Stimulated activated effector memory CD8-positive, alpha-beta T cell treated with anti-CD3 and anti-CD28 coated beads, Interleukin-12 subunit alpha, Interleukin-12 subunit beta, amount 100 ng/mL, for 72 hours (primary cell): Measurements from ENCODE around the gene CSNK2A2.

Experiments used
- ATAC-seq: fragments of 150-1000 bp; cut with Tn5 transposase; 2 replicates; pipeline ENCODE4 v1.10.0; 2021
- DNase-seq, 2 donors: peaks; one replicate each; pipeline ENCODE4 v3.0.0; 2021 to 2022; ENCODE audit warnings: low spot score in 2 of 2
- H3K27ac Mint-ChIP-seq: one replicate; pipeline ENCODE4 v1.8.0; 2022; ENCODE audit warnings: mild to moderate bottlenecking, mixed read lengths
- H3K36me3 Mint-ChIP-seq: one replicate; pipeline ENCODE4 v1.8.0; 2022; ENCODE audit warnings: mild to moderate bottlenecking, mixed read lengths
- H3K4me1 Mint-ChIP-seq: one replicate; pipeline ENCODE4 v1.8.0; 2022; ENCODE audit warnings: mixed read lengths
- H3K4me3 Mint-ChIP-seq: one replicate; pipeline ENCODE4 v1.8.0; 2022; ENCODE audit warnings: mild to moderate bottlenecking, mixed read lengths
- H3K9me3 Mint-ChIP-seq: one replicate; pipeline ENCODE4 v1.8.0; 2022; ENCODE audit warnings: mixed read lengths

The CSNK2A2 gene

GRCh38 chr16:58211846-58212245, 13.9 kb upstream of the CSNK2A2 start:
- Mint-ChIP-seq H3K9me3 (no peaks in the 10 kb centered on the region), H3K36me3 (no peaks in the 10 kb centered on the region), H3K4me3 (no peak overlapping the region), H3K27ac (no peak overlapping the region), H3K4me1 (no peaks in the 10 kb centered on the region)
- no peak for ATAC-seq
- no peak for DNase-seq

GRCh38 chr16:58211245-58211644, 13.3 kb upstream of the CSNK2A2 start:
- Mint-ChIP-seq H3K9me3 (no peaks in the 10 kb centered on the region), H3K4me3 (no peak overlapping the region), H3K27ac (no peak overlapping the region), H3K4me1 (no peaks in the 10 kb centered on the region), H3K36me3 (no peaks in the 10 kb centered on the region)
- no peak for ATAC-seq
- DNase-seq, result no peak

- DNase-seq, result no peak
- Mint-ChIP-seq H3K36me3 (no peaks in the 10 kb centered on the region), H3K4me1 (no peaks in the 10 kb centered on the region), H3K27ac (no peak overlapping the region), H3K9me3 (no peaks in the 10 kb centered on the region), H3K4me3 (no peak overlapping the region)
- no peak for ATAC-seq
Observed at GRCh38 chr16:58205276-58206036, 7.5 kb upstream of the CSNK2A2 start.

DNA sequence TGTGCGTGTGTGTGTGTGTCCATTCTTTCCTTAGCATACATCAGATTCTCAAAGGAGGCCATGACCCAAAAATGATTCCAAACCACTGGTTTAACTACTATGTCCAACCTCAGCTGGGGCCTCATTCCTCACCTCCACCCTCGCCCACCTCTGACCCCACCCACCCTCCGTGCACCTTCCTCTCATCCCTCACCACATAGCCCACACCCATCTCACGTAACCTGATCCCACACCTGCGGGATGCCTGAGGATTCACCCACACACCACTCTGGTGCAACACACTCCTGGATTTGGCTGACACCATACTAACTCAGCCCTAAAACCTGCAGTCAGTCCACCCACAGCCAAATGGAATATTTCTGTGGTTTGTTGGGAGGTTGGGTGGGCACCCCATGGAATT, 3.3 kb upstream of the CSNK2A2 start:
- Mint-ChIP-seq H3K9me3 (no peaks in the 10 kb centered on the region), H3K4me3 (no peak overlapping the region), H3K36me3 (peaks cover 12% of the 10 kb centered on the region), H3K27ac (no peak overlapping the region), H3K4me1 (peaks cover 20% of the 10 kb centered on the region)
- no peak for DNase-seq
- ATAC-seq, result no peak

GRCh38 chr16:58200004-58200797, 2.3 kb upstream of the CSNK2A2 start:
- Mint-ChIP-seq H3K4me1 (peaks cover 30% of the 10 kb centered on the region), H3K9me3 (no peaks in the 10 kb centered on the region), H3K4me3 (no peak overlapping the region), H3K36me3 (peaks cover 21% of the 10 kb centered on the region), H3K27ac (no peak overlapping the region)
- DNase-seq (no peak), ATAC-seq (no peak)

GRCh38 chr16:58198803-58199411, 1.0 kb upstream of the CSNK2A2 start:
- ATAC-seq (no peak), DNase-seq (no peak)
- Mint-ChIP-seq H3K27ac (peak overlapping the region; percentile 79), H3K36me3 (peaks cover 34% of the 10 kb centered on the region), H3K4me1 (peaks cover 31% of the 10 kb centered on the region), H3K9me3 (no peaks in the 10 kb centered on the region), H3K4me3 (peak overlapping the region; percentile 71)

- H3K36me3 Mint-ChIP-seq, result peaks cover 49% of the 10 kb centered on the region
- ATAC-seq (peak; percentile 62), DNase-seq (peak; percentile 8 to 52)
- H3K27ac Mint-ChIP-seq, result peak overlapping the region; percentile 92
- no peaks in the 10 kb centered on the region for H3K9me3 Mint-ChIP-seq
- peak overlapping the region; percentile 85 for H3K4me3 Mint-ChIP-seq
- H3K4me1 Mint-ChIP-seq, result peaks cover 39% of the 10 kb centered on the region
Observed at GRCh38 chr16:58197314-58198012, 443 bp downstream of the CSNK2A2 start.

DNA sequence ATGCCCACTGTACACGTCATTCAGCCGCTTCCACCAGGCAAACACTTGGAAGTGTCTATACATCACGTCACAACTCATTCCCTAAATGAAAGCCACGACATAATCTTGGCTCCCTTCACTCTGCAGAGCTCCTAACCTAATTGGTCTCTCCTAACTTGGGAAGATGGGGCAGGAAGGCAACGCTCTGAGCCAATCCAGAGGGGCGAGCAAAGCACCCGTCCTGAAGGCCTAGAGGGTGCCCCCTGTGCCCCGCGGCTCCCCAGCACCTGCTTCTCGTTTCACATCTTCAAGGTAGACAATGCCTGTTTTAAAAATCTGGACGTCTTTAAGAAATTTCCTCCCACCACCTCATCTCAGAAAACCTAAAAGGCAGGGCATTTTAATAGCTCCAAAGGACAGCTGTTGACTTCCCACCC, 1.0 kb downstream of the CSNK2A2 start:
- peaks cover 54% of the 10 kb centered on the region for H3K36me3 Mint-ChIP-seq
- peak overlapping the region; percentile 85 for H3K4me3 Mint-ChIP-seq
- H3K27ac Mint-ChIP-seq, result peak overlapping the region; percentile 92
- no peak for ATAC-seq
- H3K9me3 Mint-ChIP-seq, result no peaks in the 10 kb centered on the region
- H3K4me1 Mint-ChIP-seq, result peaks cover 44% of the 10 kb centered on the region
- no peak for DNase-seq

GRCh38 chr16:58195771-58196170, 2.1 kb downstream of the CSNK2A2 start:
- Mint-ChIP-seq H3K27ac (no peak overlapping the region), H3K36me3 (peaks cover 66% of the 10 kb centered on the region), H3K4me3 (peak overlapping the region; percentile 85), H3K4me1 (peaks cover 54% of the 10 kb centered on the region), H3K9me3 (no peaks in the 10 kb centered on the region)
- no peak for ATAC-seq
- DNase-seq, result no peak

DNA sequence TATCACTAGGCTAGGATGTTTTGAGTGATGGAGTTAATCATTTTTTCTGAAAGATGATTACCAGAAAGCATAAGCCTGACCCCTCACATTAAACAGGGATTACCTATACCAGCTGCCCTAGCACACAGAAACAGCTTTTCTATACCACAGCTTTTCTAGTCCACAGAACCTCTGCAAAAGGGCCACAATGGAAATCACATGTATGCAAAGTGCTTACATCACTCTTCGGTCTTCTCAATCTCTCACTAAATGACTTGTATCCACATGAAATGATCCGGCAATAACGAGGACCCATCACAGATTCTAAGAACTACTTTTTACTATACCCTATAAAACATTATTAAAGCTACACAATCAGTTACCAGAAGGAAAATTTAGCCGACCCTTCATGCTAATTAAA, 2.6 kb downstream of the CSNK2A2 start:
- Mint-ChIP-seq H3K36me3 (peaks cover 70% of the 10 kb centered on the region), H3K27ac (no peak overlapping the region), H3K9me3 (no peaks in the 10 kb centered on the region), H3K4me1 (peaks cover 58% of the 10 kb centered on the region), H3K4me3 (no peak overlapping the region)
- ATAC-seq (no peak), DNase-seq (no peak)

DNA sequence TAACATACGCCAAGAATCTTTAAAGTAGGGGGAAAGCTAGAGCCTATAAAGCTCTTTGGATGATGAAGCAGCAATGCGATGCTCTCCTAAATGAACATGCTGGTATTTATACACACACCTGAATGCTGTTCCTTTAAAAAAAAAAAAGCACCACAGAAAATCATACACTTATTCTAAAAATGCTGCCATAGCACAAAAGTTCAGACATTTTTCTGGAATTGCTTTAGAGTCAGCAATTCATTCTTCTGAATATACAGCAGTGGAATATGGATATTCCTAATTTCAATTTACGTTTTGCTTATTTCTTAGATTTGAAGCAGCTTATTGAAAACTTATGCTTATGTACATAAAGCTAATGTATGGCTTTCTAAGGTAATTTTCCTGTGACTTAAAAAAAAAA, 3.1 kb downstream of the CSNK2A2 start:
- no peak for ATAC-seq
- H3K4me1 Mint-ChIP-seq, result peaks cover 58% of the 10 kb centered on the region
- no peak overlapping the region for H3K4me3 Mint-ChIP-seq

GRCh38 chr16:58187665-58188421, 10.1 kb downstream of the CSNK2A2 start:
- H3K4me1 Mint-ChIP-seq, result peaks cover 30% of the 10 kb centered on the region
- no peaks in the 10 kb centered on the region for H3K9me3 Mint-ChIP-seq
- peak overlapping the region; percentile 86 for H3K27ac Mint-ChIP-seq
- ATAC-seq (no peak), DNase-seq (no peak)
- peaks cover 100% of the 10 kb centered on the region for H3K36me3 Mint-ChIP-seq
- no peak overlapping the region for H3K4me3 Mint-ChIP-seq

More for the DNA sequence above, 3.1 kb downstream of the CSNK2A2 start:
- H3K36me3 Mint-ChIP-seq, result peaks cover 76% of the 10 kb centered on the region
- H3K27ac Mint-ChIP-seq, result no peak overlapping the region
- H3K9me3 Mint-ChIP-seq, result no peaks in the 10 kb centered on the region
- DNase-seq, result no peak

- H3K27ac Mint-ChIP-seq, result peak overlapping the region; percentile 86
- no peak overlapping the region for H3K4me3 Mint-ChIP-seq
- DNase-seq (no peak), ATAC-seq (no peak)
- H3K9me3 Mint-ChIP-seq, result no peaks in the 10 kb centered on the region
- H3K36me3 Mint-ChIP-seq, result peaks cover 100% of the 10 kb centered on the region
- H3K4me1 Mint-ChIP-seq, result peaks cover 23% of the 10 kb centered on the region
Observed at GRCh38 chr16:58187092-58187491, 10.8 kb downstream of the CSNK2A2 start.

GRCh38 chr16:58186176-58186944, 11.5 kb downstream of the CSNK2A2 start:
- no peak overlapping the region for H3K4me3 Mint-ChIP-seq
- peak overlapping the region; percentile 86 for H3K27ac Mint-ChIP-seq
- peaks cover 100% of the 10 kb centered on the region for H3K36me3 Mint-ChIP-seq
- H3K9me3 Mint-ChIP-seq, result no peaks in the 10 kb centered on the region
- peaks cover 17% of the 10 kb centered on the region for H3K4me1 Mint-ChIP-seq
- no peak for ATAC-seq
- DNase-seq, result no peak
